Right atrium auricular region (tissue), 2 donors: ENCODE results near the gene ZIM2. TPM values are rescaled to one million over a fixed set of nuclear protein-coding genes. Genes with fewer than 3 reads are reported as not detected.

Experiments
- DNase-seq: peaks from one replicate; pipeline ENCODE4 v3.0.0-alpha.2; 2019; ENCODE audit warnings: low spot score
- H3K27ac ChIP-seq, 2 donors: fragments of 200-600 bp; sonication (generic); 1 replicate in 1 of 2; 2 replicates in 1 of 2; pipeline ENCODE4 v1.5.1; 2016 to 2019
- H3K27me3 ChIP-seq, 2 donors: fragments of 200-600 bp; sonication (generic); one replicate each; pipeline versions ENCODE4 v1.5.1 to v1.6.0; 2017 to 2019
- H3K36me3 ChIP-seq: fragments of 200-600 bp; sonication (generic); one replicate; pipeline ENCODE4 v1.5.1; 2016
- H3K4me1 ChIP-seq, 2 donors: fragments of 200-600 bp; sonication (generic); one replicate each; pipeline versions ENCODE4 v1.5.1 to v1.6.0; 2017 to 2019
- H3K4me3 ChIP-seq, 2 donors: fragments of 200-600 bp; sonication (generic); 1 replicate in 1 of 2; 2 replicates in 1 of 2; pipeline ENCODE4 v1.5.1; 2017 to 2019; ENCODE audit warnings: mild to moderate bottlenecking in 1 of 2, moderate library complexity in 1 of 2
- H3K9me3 ChIP-seq, 2 donors: fragments of 200-600 bp; sonication (generic); one replicate each; pipeline ENCODE4 v1.5.1; 2019
- total RNA-seq, 2 donors: library from RNA; depleted of rRNA; stranded (reverse); fragments of >200 nt; gene quantifications; one replicate each; pipeline ENCODE4 v1.1.0, GENCODE V29; 2016
- TF ChIP-seq, protein P1 (sequence below), 2 donors: fragments of 200-600 bp; sonication (generic); IDR thresholded peaks; one replicate each; pipeline ENCODE4 v1.5.1; 2019; ENCODE audit warnings: antibody characterized with exemption in 2 of 2

The ZIM2 gene
- total RNA-seq, result not detected

DNA sequence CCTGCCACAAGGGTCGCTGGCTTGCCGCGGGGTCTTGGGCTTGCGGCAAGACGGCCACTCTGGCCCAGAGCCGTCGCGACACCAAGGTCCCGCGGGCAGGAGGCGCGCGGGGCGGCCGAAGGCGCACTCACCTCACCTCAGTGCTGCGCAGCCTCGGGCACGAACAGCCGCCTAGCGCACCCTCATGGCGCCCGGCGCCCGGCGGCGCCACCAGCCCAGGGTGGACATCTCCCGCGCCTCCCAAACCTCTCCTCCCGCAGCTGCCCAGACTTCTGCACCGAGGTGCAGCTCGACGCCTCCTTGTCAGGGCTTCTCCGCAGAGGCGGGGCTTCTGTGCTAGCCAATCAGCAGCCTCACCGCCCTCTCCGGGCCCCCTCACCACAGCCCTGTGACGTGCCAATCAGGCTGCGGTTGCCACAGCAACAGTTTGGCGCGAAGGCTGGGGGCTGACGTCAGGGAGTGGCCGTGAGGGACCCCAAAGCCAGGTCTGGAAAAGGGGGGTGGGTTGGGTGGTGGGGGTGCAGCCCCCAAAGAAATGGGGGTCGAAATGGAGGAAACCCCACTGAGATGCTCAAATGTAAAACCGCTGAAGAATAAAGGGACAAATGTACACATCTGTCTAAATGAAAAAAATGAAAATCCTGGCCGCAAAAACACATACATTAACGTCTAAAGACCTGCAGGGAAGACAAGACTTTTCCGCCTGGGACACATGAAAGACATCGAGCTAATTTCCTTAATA is at the start of gene ZIM2, which contains the start of gene PEG3:
Gene ZIM2, minus strand, starts transcription at position 276 of the 742 bp plus-strand sequence. CDS start 16,449 bp downstream, outside the sequence.
Gene PEG3, minus strand, starts transcription at position 276 of the 742 bp plus-strand sequence. CDS start 16,071 bp downstream, outside the sequence.
- Histone ChIP-seq H3K4me1 (peaks cover 0 to 5% of the 10 kb centered on the region in 2 donors), H3K27me3 (no peaks in the 10 kb centered on the region), H3K9me3 (no peaks in the 10 kb centered on the region), H3K36me3 (no peaks in the 10 kb centered on the region), H3K4me3 (peak within 1 kb of the TSS; percentile 46 to 60), H3K27ac (peak within 1 kb of the TSS; percentile 79 to 87)
- DNase-seq, result peak; percentile 77
- TF ChIP-seq, protein P1, sequence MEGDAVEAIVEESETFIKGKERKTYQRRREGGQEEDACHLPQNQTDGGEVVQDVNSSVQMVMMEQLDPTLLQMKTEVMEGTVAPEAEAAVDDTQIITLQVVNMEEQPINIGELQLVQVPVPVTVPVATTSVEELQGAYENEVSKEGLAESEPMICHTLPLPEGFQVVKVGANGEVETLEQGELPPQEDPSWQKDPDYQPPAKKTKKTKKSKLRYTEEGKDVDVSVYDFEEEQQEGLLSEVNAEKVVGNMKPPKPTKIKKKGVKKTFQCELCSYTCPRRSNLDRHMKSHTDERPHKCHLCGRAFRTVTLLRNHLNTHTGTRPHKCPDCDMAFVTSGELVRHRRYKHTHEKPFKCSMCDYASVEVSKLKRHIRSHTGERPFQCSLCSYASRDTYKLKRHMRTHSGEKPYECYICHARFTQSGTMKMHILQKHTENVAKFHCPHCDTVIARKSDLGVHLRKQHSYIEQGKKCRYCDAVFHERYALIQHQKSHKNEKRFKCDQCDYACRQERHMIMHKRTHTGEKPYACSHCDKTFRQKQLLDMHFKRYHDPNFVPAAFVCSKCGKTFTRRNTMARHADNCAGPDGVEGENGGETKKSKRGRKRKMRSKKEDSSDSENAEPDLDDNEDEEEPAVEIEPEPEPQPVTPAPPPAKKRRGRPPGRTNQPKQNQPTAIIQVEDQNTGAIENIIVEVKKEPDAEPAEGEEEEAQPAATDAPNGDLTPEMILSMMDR (IDR thresholded peaks at IDR 0.05), result no peak

DNA sequence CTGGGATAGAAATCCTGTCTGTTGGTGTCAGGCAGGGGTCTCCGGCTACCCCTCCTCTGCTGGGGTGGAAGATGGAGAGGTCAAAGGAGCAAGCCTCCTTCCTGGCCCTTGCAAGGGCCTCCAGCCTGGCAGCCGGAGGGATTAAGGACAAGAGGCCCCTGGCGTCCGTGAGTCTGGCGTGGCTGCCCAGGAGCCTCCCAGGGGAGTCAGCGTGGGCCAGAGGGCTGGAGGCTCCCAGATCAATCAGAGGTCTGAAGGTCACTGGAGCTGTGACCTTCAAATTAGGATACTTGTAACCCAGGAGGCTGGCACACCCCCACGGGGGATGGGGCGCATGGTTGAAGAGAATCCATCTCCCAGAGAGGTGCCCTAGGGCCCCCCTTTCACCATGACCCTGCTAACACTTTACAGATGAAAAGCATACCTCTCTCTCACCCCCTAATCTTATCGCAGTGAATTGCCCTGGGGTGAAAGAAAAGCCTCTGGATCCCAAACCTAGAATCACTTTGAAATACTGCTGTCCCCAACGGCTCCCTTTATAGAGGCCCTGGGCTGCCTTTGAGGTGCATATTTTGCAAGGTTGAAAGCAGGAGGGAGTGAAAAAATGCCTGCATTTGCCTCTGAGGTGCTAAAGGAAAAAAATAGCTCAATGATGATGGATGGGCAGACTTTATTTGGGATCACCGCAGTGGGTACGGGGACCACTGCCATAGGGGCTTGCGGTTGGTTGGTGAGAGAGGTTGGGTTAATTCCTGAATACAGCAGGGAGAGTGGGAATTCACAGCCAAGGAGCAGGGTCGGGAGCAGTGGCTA is 44.9 kb upstream of the ZIM2 start:
- Histone ChIP-seq H3K36me3 (no peaks in the 10 kb centered on the region), H3K4me3 (no peak overlapping the region), H3K27ac (no peak overlapping the region), H3K4me1 (no peaks in the 10 kb centered on the region), H3K27me3 (no peaks in the 10 kb centered on the region), H3K9me3 (peaks cover 0 to 4% of the 10 kb centered on the region in 2 donors)
- DNase-seq, result no peak
- TF ChIP-seq, protein P1 (IDR thresholded peaks at IDR 0.05), result no peak

GRCh38 chr19:56884441-56884840 is 43.9 kb upstream of the ZIM2 start:
- H3K36me3 ChIP-seq, result no peaks in the 10 kb centered on the region
- H3K27me3 ChIP-seq, result no peaks in the 10 kb centered on the region
- peaks cover 0 to 4% of the 10 kb centered on the region in 2 donors for H3K9me3 ChIP-seq
- H3K27ac ChIP-seq, result no peak overlapping the region
- no peak for DNase-seq
- TF ChIP-seq, protein P1 (IDR thresholded peaks at IDR 0.05), result no peak
- H3K4me3 ChIP-seq, result no peak overlapping the region
- no peaks in the 10 kb centered on the region for H3K4me1 ChIP-seq

DNA sequence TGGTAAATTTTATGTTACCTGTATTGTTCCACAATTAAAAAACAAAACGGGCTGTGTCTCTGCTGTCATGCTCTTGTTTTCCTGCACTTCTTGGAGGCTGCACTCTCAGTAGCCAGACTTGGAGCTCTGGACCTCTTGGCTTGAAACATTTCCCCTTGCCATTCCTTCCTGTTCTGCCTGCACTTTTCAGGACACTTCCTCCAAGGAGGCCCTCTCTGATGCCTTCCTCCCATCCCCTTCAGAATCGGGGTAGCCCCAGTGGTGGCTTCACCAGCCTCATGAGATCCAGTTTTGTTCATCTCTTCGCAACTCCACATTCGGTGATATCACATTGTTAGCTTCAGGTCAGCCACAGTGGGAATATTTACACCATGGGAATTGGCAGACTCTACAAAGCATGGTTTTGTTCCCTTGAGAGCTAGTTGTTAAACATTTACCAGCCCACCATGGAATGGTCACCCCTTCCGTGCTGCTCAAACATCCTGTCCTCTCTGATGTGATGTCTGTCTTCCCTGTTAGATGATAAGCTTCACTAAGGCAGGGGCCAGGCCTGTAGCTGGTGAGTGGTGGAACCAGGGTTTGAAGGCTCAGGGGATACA is 40.2 kb upstream of the ZIM2 start:
- Histone ChIP-seq H3K27me3 (no peaks in the 10 kb centered on the region), H3K4me3 (no peak overlapping the region), H3K27ac (no peak overlapping the region), H3K9me3 (peaks cover 0 to 4% of the 10 kb centered on the region in 2 donors), H3K36me3 (no peaks in the 10 kb centered on the region), H3K4me1 (no peaks in the 10 kb centered on the region)
- no peak for DNase-seq
- TF ChIP-seq, protein P1 (IDR thresholded peaks at IDR 0.05), result no peak

DNA sequence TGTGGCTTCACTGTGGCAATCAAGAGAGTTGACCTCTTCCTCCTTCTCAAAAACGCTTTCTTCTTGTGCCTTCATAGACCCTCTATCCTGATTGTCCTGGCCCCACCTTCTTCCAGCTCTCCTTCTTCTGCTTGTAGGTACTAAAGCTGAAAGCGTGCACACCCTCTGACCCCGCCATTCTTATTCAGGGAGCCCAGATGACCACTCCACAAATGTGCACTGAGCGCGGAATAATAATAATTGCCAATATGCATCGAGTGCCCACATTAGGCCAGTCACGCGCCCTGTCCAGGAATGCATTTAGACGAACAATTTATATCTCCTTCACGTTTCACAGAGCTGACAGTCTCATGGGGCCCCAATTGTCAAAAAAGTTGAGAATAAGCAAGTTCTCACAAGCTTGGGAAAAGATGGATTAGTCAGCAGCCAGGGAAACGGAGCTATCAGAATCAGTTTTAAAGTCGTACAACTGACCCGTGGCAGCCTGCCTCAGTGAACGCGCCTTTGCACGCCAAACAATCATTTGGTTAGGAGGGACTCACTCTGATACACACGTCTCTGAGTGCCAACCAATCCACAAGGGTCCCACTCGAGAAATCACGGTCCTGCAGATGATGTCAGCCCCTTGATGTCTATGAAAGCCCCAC is 36.7 kb upstream of the ZIM2 start:
- H3K4me3 ChIP-seq, result no peak overlapping the region
- DNase-seq, result no peak
- TF ChIP-seq, protein P1 (IDR thresholded peaks at IDR 0.05), result no peak
- H3K4me1 ChIP-seq, result no peaks in the 10 kb centered on the region
- H3K36me3 ChIP-seq, result no peaks in the 10 kb centered on the region
- no peaks in the 10 kb centered on the region for H3K27me3 ChIP-seq
- no peak overlapping the region for H3K27ac ChIP-seq
- peaks cover 0 to 14% of the 10 kb centered on the region in 2 donors for H3K9me3 ChIP-seq
